ENCODE data around the gene GJD3.
"Not testable (repeated sequence)": the region's sequence is repeated elsewhere in the genome, so short reads cannot be mapped to it uniquely, and the experiment has no call there.

GJD3 gene, protein sequence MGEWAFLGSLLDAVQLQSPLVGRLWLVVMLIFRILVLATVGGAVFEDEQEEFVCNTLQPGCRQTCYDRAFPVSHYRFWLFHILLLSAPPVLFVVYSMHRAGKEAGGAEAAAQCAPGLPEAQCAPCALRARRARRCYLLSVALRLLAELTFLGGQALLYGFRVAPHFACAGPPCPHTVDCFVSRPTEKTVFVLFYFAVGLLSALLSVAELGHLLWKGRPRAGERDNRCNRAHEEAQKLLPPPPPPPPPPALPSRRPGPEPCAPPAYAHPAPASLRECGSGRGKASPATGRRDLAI

DNA sequence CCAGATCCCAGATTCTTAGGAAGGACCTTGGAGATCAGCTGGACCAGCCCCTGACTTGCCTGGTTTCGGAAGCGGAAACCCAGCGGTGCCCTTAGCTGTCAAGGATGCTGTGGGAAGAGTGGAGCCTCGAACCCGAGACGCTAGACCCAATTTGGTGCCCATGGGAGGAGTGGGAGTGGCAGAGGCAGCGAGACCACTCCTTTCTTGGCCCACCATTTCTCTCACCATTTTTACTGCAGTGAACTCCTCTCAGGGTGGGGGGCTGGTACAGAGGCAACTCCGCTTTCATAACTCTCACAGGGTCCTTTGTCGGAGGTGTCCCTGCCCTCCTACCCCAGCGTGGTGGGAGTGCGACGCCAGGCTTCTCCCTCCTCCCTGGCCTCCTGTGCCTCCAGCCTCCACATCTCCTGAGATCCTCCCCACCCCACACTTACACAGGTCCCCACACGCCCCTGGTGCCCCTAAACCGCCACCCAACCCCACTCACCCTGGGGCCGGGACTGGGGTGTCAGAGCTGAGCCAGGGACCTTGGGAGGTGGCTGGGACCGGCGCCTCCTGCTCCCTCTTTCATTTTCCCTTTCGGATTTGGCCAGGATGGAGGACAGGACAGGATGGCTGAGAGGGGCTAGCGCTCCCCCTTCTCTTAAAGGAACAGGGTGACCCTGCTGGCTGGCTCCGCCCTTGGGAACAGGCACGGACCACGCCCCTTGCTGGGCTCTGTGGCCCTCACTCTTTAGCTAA, at the start of gene GJD3:
GJD3 (minus strand) TSS at position 617 of the 741 bp plus-strand sequence. CDS start 922 bp downstream, outside the sequence.
- DNase-seq, result no peak

DNA sequence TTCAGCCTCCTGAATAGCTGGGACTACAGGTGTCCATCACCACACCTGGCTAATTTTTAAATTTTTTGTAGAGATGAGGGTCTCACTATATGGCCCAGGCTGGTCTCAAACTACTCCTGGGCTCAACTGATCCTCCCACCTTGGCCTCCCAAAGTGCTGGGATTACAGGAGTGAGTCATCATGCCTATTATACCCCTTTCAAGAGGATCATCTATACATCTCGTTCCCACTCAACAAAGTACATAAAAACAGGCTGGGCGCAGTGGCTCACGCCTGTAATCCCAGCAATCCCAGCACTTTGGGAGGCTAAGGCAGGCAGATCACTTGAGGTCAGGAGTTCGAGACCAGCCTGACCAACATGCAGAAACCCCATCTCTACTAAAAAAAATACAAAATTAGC, 49.8 kb upstream of the GJD3 start:
- not testable (repeated sequence) for DNase-seq

DNA sequence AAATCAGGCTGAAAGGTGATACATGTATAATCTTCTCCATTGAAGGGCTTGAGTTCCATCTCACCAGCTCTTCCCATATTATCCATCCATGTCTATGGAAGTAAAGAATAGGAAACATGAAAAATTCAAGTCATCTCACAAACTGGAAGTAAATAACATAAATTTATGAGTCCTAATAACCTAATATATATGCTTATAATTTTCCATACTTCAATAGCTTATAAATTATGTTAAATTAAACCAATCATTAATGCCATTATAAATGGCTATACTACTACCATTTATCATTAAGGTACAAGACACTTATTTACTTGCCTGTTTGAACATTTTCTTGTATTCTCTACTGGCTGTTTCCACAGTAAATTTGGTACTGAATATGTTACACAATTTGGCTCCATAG, 48.3 kb upstream of the GJD3 start:
- DNase-seq, result no peak

DNA sequence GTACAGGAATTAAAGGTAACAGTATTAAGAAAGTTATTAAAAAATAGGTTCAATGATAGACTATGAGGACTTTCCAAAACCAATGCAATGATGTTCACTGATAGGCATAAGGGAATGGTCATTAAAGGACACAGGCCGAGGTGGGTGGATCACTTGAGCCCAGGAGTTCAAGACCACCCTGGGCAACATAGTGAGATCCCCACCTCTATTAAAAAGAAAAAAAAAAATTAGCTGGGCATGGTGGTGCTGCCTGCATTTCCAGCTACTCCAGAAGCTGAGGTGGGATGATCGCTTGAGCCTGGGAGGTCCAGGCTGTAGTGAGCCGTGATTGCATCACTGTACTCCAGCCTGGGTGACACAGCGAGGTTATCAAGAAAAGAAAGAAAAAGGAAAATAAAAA, 47.3 kb upstream of the GJD3 start:
- no peak for DNase-seq

DNA sequence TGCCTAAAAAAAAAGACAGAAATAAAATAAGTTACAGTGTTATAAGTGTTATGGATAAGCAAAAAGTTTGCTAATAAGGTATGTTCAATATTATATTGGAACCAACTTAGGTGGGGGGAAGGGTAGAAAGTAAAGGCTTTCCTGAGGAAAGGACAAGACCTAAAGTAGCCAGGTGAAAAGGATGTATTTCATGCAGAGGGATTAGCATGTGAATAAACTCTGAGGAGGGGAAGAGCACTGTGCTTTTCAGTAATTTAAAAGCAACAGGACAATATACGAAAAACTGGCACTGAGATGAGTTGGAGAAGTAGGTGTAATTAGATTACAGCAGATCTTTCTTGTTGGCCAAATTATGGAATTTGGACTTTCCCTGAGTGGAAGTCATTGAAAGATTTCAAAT, 45.5 kb upstream of the GJD3 start:
- no peak for DNase-seq

DNA sequence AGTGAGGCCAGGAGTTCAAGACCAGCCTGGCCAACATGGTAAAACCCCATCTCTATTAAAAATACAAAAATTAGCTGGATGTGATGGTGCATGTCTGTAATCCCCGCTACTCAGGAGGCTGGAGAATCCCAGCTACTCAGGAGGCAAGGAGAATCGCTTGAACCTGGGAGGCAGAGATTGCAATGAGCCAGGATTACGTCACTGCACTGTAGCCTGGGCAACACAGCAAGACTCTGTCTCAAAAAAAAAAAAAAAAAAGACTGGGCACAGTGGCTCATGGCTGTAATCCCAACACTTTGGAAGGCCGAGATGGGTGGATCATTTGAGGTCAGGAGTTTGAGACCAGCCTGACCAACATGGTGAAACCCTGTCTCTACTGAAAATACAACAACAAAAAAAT, 45.0 kb upstream of the GJD3 start:
- not testable (repeated sequence) for DNase-seq

DNA sequence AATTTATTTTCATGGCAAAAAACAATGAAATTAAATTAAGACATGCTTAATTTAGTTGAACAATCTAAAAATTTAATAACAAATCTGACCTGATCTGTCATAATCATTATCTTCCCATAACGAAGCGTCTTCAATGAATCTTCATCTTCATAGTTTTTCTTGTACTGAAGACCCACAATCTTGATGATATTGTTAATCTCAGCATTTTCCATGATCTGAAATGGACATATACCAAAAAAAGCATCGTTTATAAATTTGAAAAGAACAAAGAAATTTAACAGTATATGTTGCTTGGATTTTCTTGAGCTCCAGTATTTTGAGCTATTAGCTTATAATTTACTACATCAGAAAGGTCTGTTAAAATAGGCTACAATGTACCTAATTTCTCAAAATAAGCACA, 42.9 kb upstream of the GJD3 start:
- no peak for DNase-seq

DNA sequence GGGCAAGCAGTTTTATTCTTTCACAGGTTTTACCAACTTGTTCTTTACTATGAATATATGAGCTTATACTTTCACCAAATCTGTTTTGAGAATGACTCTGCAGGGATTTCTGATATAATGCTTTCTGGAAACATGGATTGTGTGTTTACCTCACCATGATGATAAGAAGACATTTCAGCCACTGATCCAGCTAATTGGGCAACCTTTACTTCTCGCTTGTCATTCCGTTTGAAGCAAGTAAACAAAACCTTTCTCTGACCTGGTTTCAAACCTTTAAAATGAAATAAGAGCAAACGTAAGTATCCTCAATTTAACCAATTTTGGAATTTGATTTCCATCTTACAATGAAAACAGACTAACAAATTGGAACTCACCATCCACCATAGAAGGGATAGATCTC, 39.5 kb upstream of the GJD3 start:
- DNase-seq, result no peak

DNA sequence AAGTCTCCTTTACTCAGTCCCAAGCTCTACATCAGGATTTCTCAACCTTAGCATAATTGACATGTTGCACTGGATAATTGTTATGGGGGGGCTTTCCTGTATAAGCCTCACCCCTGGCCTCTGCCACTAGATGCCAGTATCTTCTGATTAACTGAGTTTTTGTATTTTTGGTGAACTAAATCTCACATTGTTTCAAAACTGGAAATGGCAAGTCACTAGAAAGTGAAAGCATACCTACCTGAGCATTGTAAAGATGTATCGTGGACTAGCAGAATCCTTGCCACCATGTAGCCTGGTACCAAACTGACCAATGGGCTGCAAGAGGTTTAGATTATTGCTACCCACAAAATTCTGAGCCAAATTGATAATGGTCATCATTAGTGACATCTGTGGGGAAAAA, 38.1 kb upstream of the GJD3 start:
- no peak for DNase-seq

DNA sequence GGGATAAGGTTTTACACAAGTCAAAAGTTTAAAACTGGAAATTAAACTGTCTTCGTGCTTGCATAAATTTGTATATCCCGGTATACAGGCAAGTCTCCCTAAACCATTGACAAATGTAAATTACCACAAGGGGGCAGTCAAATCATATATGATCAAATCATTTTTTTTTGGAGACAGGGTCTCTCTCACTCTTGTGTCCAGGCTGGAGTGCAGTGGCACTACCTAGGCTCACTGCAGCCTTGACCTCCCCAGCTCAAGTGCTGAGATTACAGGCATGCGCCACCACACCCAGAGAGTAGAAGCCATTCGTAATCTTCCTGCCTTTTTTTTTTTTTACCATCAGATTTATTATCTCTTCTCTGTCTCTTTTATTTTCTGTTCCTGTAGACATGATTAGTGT, 34.6 kb upstream of the GJD3 start:
- DNase-seq, result no peak

DNA sequence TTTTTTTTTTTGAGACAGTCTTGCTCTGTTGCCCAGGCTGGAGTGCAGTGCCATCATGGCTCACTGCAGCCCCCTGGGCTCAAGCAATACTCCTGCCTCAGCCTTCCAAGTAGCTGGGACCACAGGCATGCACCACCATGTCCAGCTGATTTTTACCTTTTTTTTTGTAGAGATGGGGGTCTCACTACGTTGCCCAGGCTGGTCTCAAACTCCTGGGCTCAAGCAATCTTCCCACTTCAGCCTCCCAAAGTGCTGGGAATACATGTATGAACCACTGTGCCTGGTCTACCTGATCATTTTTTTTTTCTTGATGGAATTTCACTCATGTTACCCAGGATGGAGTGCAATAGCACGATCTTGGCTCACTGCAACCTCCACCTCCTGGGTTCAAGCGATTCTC, 22.0 kb upstream of the GJD3 start:
- not testable (repeated sequence) for DNase-seq

DNA sequence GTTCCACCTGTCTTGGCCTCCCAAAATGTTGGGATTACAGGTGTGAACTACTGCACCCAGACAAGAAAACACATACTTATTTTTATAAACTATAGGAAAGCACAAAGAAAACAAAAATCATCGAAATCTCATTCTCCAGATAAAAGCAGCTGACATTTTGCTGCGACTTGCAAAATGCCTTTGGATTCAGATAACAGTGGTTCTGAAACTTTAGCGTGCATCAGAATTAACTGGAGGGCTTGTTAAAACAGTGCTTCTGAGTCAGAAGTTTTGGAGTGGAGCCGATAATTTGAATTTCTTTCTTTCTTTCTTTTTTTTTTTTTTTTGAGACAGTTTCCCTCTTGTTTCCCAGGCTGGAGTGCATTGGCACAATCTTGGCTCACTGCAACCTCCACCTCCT, 17.7 kb upstream of the GJD3 start:
- no peak for DNase-seq

DNA sequence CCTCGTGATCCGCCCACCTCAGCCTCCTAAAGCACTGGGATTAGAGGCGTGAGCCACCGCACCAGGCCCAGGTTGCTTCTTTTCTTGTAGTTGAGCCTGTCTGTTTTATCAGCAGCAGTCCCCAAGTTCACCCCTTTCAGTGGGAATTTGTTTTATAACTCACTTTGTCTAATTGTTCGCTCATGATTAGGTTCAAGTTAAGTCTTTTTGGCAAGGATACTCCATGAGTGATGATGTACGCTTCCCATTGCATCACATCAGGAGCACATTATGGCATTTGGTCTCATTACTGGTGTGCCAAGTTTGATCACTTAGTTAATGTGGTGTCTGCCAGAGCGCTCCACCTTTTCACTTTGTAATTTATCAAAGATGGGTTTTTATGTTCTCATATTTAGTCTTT, 14.4 kb upstream of the GJD3 start:
- no peak for DNase-seq

DNA sequence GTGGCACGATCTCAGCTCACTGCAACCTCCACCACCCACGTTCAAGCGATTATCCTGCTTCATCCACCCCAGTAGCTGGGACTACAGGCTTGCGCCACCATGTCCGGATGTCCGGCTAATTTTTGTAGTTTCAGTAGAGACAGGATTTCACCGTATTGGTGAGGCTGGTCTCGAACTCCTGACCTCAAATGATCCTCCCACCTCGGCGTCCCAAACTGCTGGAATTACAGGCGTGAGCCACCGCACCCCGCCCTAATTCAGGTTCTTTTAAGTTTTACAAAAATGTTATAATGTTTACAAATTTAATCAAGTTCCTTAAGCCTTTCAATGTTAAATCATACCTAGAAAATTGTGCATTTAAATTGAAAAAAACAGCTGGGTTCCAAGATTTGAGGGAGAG, 13.3 kb upstream of the GJD3 start:
- DNase-seq, result no peak

DNA sequence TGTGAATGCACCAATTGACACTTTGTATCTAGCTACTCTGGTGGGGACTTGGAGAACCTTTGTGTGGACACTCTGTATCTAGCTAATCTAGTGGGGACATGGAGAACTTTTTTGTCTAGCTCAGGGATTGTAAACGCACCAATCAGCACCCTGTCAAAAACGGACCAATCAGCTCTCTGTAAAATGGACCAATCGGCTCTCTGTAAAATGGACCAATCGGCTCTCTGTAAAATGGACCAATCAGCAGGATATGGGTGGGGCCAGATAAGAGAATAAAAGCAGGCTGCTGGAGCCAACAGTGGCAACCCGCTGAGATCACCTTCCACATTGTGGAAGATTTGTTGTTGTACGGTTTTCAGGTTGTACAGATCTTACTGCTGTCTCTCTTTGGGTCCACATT, 12.0 kb upstream of the GJD3 start:
- peak; percentile 41 for DNase-seq

DNA sequence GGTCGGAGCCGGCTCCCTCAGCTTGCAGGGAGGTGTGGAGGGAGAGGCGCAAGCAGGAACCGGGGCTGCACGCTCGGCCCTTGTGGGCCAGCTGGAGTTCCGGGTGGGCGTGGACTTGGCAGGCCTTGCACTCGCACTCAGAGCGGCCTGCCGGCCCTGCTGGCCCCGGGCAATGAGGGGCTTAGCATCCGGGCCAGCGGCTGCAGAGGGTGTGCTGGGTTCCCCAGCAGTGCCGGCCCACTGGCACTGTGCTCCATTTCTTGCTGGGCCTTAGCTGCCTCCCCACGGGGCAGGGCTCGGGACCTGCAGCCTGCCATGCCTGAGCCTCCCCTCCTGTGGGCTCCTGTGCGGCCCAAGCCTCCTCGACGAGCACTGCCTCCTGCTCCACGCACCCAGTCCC, 11.2 kb upstream of the GJD3 start:
- peak; percentile 40 for DNase-seq

DNA sequence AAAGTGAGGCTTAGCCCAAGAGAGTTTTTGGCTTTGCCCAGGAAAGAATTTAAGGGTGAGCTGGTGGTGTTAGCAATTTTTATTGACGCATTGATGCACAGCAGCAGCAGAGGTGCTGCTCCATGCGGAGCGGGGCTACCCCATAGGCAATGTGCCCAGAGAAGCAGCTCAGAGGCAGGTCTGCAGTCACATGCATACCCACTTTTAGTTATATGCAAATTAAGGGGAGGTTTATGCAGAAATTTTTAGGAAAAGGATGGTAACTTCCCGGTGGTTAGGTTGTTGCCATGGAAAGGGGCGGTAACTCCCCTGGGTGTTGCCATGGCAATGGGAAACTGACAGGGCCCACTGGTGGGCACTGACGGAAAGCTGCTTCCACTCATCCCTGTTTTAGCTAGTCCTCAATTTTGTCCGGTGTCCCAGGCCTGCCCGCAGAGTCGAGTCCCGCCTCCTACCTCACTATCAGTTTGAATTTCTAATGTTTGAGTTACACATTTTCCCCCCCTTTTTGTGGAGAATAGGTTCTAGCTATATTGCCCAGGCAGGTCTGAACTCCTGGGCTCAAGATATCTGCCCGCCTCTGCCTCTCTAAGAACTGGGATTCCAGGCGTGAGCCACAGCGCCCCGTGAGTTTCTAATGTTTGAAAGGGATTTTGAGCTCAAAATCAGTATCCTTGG, 10.4 kb upstream of the GJD3 start:
- DNase-seq, result peak; percentile 37

DNA sequence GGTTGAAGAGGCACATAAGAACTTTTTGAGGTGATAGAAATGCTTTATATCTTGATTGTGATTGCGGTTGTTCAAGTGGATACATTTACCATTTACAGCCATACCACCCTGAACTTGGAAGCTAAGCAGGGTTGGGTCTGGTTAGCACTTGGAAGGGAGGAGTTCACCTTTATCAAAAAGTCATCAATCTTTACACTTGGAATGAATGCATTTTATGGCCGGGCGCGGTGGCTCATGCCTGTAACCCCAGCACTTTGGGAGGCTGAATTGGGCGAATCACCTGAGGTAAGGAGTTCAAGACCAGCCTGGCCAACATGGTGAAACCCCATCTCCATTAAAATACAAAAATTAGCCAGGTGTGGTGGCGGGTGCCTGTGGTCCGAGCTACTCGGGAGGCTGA, 9.5 kb upstream of the GJD3 start:
- DNase-seq, result peak; percentile 44

DNA sequence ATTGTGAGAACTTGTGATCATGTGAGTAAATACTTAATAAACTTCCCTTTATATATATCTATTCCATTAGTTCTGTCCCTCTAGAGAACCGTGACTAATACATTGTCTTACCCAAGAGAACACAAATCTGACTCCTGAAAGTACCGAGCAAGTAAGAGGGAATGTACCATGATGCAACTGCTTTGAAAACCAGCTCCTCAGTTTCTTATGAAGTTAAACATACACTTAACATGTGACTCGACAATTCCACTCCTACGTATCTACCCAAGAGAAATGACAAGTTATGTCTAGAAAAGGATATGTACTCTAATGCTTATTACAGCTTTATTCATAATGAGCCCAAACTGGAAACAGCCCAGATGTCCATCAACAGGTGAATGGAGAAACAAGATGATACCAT, 8.8 kb upstream of the GJD3 start:
- DNase-seq, result no peak

DNA sequence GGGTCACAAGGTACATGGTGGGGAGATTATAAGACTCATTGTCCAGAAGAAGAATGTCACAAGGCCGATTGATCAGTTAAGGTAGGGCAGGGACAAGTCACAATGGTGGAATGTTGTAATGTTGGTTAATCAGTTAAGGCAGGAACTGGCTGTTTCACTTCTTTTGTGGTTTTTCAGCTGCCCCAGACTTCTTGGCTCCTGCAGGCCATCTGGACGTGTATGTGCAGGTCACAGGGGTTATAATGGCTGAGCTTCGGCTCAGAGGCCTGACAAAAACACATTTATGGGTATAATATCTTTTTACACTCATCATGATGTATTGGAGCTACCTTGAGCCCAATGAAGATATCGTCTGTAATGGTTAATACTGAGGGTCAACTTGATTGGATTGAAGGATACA, 8.1 kb upstream of the GJD3 start:
- peak; percentile 44 for DNase-seq

DNA sequence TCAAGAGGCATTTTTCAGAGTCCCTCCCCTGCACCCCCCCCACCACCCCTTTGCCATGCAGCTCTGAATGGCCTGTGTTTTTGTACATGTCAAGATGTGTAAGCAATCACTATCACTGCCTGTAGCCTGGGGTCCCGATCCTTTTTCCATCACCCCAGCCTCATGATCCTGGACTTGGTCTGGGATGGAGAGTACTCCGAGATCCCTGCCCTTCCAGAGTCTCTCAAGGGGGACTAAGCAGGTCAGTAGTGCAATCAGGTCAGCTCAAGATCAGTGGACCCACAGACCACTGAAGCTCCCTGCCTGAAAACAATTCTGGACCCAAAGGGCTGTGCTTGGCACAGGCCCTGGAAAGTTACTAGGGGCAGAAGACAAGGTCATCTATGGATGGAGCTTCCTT, 7.5 kb upstream of the GJD3 start:
- DNase-seq, result peak; percentile 46

DNA sequence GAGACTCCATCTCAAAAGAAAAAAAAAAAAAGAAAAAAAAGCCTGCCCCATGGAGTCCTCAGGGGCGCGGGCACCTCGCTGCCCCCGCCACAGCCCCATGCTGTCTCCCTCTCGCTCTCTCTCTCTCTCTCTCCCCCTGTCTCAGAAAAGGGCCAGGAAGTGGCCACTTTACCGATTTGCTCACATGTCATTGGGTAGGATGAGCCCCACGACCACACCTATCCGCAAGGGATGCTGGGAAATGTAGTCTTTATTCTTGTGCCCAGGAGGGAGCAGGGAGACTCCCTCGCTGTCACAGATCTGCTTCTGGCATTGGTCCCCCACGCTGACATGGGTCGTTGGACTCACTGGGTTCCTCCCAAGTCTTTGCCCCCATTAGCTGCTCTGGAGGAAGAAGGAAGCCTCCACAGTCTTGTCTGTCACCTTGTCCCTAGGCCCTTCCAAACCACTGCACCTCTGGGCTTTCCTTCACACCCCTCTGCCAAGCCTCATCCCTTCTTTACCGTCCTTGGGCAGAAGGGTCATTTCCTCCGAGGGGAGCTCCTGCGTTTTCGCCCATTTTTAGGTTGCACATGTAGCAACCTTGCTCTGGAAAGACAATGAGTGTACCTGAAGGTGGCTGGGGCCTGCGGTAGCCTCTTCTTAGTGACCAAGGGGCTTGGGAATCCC, 6.9 kb upstream of the GJD3 start:
- no peak for DNase-seq

DNA sequence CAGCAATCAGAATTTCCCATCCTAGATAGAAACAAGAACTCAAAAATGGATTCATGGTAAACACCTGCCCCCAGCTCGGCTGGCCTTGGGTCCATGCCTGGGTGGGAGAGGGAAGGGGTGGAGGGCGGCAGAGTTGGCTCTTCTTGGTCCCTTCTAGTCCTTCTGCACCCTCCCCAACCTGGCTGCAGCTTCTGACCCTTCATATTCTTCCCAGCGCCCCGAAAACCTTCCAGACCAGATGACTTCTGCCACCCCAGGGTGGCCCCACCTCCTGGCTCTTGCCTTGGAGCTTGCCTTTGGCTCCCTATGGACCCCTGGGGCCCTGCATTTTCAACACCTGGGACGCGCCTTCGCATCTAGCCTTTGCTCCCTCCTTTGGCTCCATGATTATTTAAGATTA, 5.4 kb upstream of the GJD3 start:
- DNase-seq, result no peak

DNA sequence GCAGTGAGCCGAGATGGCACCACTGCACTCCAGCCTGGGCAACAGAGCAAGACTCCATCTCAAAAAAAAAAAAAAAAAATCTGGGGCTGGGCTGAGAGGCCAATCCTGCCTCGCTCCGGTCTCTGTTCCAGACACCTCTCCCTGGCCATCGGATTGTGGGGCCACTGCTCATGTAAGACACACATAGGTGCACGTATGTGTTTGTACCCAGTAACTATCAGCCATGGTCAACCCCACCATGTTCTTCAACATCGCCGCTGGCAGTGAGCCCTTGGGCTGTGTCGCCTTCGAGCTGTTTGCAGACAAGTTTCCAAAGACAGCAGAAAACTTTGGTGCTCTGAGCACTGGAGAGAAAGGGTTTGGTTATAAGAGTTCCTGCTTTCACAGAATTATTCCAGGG, 3.2 kb upstream of the GJD3 start:
- not testable (repeated sequence) for DNase-seq
